Effector memory CD8-positive, alpha-beta T cell (primary cell): ENCODE measurements around the gene TMEM242.

Experiments
- ATAC-seq: fragments of 150-1000 bp; cut with Tn5 transposase; replicated peaks from 2 replicates; pipeline ENCODE4 v1.10.0; 2021; ENCODE audit warnings: mild to moderate bottlenecking, moderate library complexity
- DNase-seq, 3 experiments: peaks; one replicate each; pipeline ENCODE4 v3.0.0; 2021
- H3K27ac Mint-ChIP-seq, 2 donors: one replicate each; pipeline ENCODE4 v1.8.0; 2022; ENCODE audit warnings: mild to moderate bottlenecking in 2 of 2, mixed read lengths in 2 of 2, moderate library complexity in 2 of 2
- H3K27me3 Mint-ChIP-seq, 2 donors: one replicate each; pipeline ENCODE4 v1.8.0; 2022; ENCODE audit warnings: mixed read lengths in 2 of 2
- H3K36me3 Mint-ChIP-seq: one replicate; pipeline ENCODE4 v1.8.0; 2022; ENCODE audit warnings: mild to moderate bottlenecking, moderate library complexity, mixed read lengths; ENCODE audit not compliant: insufficient read depth
- H3K4me1 Mint-ChIP-seq, 2 donors: one replicate each; pipeline ENCODE4 v1.8.0; 2022; ENCODE audit warnings: low read depth in 2 of 2, mixed read lengths in 2 of 2
- H3K4me3 Mint-ChIP-seq, 2 donors: one replicate each; pipeline ENCODE4 v1.8.0; 2022; ENCODE audit warnings: mild to moderate bottlenecking in 2 of 2, mixed read lengths in 2 of 2, moderate library complexity in 2 of 2
- H3K9me3 Mint-ChIP-seq, 2 donors: one replicate each; pipeline ENCODE4 v1.8.0; 2022; ENCODE audit warnings: mixed read lengths in 2 of 2

Gene TMEM242

GRCh38 chr6:157242791-157243190 is 80.5 kb downstream of the TMEM242 start:
- H3K4me1 Mint-ChIP-seq: peaks cover 4 to 8% of the 10 kb centered on the region in 2 donors
- DNase-seq: no peak
- H3K9me3 Mint-ChIP-seq: peaks cover 3 to 8% of the 10 kb centered on the region in 2 donors
- H3K4me3 Mint-ChIP-seq: no peak overlapping the region
- H3K27ac Mint-ChIP-seq: no peak overlapping the region
- peaks cover 21 to 34% of the 10 kb centered on the region in 2 donors for H3K27me3 Mint-ChIP-seq
- H3K36me3 Mint-ChIP-seq: peaks cover 10% of the 10 kb centered on the region
- ATAC-seq: no peak

GRCh38 chr6:157240960-157241311 is 82.4 kb downstream of the TMEM242 start:
- DNase-seq (no peak), ATAC-seq (no peak)
- Mint-ChIP-seq H3K4me3 (no peak overlapping the region), H3K27ac (no peak overlapping the region), H3K27me3 (peaks cover 21 to 35% of the 10 kb centered on the region in 2 donors), H3K9me3 (peaks cover 3 to 8% of the 10 kb centered on the region in 2 donors), H3K36me3 (peaks cover 10% of the 10 kb centered on the region), H3K4me1 (peaks cover 9 to 16% of the 10 kb centered on the region in 2 donors)

GRCh38 chr6:157240059-157240959 is 83.0 kb downstream of the TMEM242 start:
- peaks cover 21 to 42% of the 10 kb centered on the region in 2 donors for H3K27me3 Mint-ChIP-seq
- no peak for DNase-seq

GRCh38 chr6:157239671-157240058 is 83.7 kb downstream of the TMEM242 start:
- peaks cover 18 to 23% of the 10 kb centered on the region in 2 donors for H3K4me1 Mint-ChIP-seq
- no peak overlapping the region for H3K27ac Mint-ChIP-seq
- DNase-seq: no peak
- peaks cover 15% of the 10 kb centered on the region for H3K36me3 Mint-ChIP-seq
- no peak for ATAC-seq
- no peak overlapping the region for H3K4me3 Mint-ChIP-seq
- H3K9me3 Mint-ChIP-seq: peaks cover 3 to 8% of the 10 kb centered on the region in 2 donors
- peaks cover 18 to 48% of the 10 kb centered on the region in 2 donors for H3K27me3 Mint-ChIP-seq

More at GRCh38 chr6:157240059-157240959, 83.0 kb downstream of the TMEM242 start:
- H3K4me1 Mint-ChIP-seq: peaks cover 14 to 21% of the 10 kb centered on the region in 2 donors
- no peak for ATAC-seq
- peaks cover 3 to 8% of the 10 kb centered on the region in 2 donors for H3K9me3 Mint-ChIP-seq
- H3K27ac Mint-ChIP-seq: no peak overlapping the region
- H3K4me3 Mint-ChIP-seq: peak overlapping the region in 1 of 2 donors; percentile 13
- H3K36me3 Mint-ChIP-seq: peaks cover 14% of the 10 kb centered on the region
